Measurements from ENCODE around the gene MRPS22.
"Not testable (repeated sequence)": the region's sequence is repeated elsewhere in the genome, so short reads cannot be mapped to it uniquely, and the experiment has no call there.

The MRPS22 gene

DNA sequence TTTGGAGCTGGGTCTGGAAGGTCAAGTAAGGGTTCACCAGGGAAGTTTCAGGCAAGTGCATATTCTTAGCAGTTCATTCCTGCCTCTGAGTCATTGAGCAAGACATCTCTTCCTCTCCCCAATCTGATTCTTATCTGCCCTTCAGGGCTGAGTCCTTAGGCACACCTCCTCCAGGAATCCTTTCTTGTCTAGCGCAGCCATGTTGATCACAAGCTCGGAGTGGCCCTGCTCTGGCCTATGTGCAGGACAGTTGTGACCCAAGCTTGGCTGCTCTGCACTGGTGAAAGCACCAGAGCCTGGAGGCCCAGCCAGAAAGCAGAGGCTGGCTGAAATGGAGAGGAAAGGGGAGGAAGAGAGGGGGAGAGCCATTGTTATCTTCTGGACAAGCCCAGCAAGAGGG is 30.9 kb upstream of the MRPS22 start:
- no peak for DNase-seq

DNA sequence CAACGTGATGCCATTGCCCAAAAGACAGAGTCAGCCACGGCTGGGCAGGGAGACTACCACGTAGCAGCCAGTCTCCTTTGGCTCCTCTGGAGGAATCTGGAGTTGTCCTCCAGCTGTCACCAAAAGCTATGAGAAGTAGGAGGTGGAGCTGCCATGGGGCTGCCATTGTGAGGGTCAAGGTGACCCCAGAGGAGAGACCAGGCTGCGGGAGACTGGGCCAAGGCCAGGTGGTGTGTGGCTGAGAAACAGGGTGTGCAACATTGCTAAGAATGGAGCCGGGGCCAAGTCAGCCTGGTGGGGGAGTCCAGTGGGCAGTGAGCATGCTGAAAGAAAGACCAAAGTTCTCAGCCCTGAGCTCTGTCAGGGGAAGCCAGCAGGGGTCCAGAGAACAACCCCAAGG is 29.9 kb upstream of the MRPS22 start:
- no peak for DNase-seq

DNA sequence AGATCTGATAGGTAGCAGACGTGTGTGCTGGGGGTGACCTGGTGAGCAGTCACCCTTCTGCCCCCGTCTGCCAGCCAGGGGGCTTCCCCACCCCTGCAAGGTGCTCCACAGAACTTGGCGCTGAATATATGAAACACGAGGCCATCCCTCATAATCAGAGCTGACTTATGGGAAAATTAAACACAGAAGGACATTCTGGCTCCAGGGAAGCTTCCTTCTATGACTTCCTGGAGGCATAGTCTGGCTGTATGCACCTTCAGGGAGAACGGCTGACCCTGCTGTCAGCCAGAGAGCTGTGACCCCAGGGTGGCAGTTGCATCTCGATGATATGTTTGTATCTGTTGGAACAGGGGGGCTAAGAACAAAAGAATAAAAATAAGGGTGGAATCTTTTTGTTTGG is 26.6 kb upstream of the MRPS22 start:
- DNase-seq, result no peak

DNA sequence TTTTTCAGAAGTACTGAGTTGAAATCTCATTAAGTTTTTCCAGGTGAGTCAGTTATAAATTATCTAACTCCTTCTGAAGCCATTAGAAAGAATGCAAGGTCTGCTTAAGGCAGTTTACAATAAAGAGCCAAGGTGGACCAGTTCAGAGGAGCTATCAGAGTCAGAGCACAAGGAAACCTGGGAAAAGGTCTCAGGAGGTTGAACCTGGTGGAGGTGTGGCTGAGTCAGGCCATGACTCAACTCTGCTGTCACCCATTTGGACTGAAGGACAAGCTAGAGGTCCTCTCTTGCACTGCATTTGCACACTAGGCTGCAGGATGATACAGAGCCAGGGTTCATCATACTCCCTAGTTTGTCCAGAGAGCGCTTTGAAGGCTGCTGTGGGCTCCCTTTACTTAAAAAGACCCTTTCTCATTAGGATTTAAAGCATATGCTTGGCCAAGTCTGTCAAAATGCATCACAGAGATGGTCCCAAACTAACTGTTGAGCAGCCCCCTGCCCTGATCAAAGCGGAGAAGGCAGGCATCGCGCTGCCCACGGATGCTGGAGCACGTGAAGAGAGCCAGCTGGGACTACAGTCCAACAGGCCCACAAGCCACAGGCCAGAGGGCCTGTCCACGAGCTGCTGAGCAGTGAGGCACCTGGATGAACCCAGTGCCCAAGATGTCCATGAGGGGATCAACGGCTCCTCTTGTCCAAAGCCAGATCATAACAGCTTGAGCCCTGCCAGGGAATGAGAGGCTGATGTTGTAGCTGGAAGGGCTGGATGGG is 26.0 kb upstream of the MRPS22 start:
- no peak for DNase-seq

DNA sequence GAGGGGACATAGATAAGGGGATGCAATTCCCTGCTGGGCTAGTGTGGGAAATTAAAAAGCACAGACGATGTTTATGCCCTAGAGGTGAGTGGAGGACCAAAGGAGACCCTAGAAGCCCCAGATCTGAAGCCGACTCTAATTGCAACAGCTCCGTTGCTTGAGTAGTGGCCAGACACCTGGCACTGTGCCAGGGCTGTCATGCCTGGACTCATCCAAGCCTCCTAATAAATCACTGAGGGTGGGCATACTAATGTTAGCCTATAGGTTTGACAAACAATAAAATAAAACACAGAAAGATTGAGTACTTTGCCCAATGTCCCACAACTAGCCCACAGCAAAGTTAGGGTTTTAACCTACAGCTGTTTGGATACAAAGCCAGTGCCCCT is 25.4 kb upstream of the MRPS22 start:
- no peak for DNase-seq

DNA sequence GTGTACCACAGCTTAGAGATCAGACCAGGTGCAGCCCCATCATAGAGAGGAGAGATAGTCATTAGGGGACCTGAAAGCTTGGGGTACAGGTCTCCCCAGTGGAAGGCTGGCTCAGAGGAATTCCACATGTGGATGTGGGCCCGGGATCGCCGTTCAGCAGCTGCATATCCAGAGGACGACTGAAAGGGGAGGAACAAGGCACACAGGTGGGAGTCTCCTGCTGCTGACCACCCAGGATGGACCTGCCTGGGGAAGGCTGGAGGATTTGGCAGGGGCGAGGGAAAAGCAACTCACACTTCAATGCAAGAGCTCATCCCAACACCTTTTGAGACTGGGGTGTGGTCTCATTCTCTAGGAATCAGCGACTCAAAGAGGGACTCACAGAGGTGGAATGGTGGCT is 25.0 kb upstream of the MRPS22 start:
- DNase-seq, result no peak

DNA sequence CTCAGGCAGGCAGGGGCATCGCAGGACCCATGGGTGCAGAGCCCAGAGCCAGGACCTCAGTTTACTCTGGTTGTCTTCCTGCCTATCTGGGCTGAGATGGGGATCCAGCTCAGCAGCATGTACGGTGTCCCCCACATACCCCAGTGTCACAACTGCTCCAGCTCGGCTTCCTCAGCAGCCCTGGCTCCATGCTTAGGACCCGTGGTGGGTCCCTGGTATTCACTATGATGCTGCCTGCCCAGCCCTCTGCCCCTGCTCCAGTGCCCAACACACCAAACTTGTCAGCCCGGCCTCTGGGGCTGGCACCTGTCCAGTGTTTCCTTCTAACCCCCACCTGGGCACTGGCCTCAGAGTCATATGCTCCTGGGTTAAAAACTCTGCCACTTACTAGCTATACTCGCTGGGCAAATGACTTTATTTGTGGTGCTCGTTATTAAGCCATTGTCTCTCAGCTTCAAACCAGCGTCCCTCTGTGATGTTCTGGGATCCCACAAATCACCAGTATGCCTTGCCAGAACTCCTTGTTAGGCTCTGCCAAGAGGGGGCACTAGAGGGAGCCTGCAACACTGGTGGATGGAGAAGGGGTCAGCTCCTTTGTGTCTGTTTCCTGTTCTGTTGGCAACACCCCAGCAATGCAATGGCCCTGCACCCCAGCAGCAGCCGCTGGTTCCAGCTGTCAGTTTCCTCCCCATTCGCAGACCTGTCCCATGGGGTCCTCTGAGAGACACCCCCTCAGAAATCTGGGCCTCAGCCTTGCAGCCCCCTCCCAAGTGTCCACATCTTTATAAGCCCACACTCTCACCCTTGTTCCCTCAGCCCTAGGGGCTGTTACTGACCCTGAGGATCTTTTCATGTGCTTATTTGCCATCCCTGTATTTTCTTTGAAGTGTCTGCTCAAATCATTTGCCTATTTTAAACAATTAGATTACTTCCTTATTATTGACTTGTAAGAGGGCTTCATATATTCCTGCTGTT is 24.1 kb upstream of the MRPS22 start:
- DNase-seq, result no peak

DNA sequence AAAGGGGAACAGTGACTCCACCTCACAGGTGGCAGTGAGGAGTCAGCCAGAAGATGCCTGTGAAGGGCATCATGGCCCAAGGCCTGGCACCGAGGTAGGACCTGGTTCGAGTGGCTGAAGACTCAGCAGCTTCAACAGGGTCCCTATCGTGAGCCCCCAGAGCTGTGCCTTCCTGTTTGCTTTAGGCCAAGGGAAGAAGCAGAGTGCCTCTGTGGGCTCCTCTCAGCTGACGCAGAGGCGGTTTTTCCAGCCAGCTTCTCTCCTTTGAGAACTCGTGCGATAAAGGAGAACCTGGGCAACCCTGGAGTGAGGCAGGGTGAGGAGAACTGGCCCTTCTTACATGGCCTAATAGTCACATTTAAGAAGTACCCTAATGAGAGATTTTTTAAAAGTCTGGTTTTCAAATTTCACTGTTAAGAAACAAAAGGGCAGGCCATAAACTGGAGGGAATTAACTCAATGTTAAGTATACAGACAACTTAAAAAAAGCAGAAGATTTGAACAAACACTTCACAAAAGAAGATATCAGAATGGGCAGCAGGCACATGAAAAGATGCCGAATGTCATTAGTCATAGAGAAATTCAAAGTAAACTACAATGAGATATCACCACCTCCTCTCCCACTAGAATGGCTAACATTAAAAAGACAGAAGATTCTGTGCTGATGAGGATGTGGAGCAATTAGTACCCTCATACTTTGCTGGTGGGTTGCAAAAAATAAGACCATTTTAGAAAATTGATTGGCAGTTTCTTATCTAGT is 23.1 kb upstream of the MRPS22 start:
- no peak for DNase-seq

DNA sequence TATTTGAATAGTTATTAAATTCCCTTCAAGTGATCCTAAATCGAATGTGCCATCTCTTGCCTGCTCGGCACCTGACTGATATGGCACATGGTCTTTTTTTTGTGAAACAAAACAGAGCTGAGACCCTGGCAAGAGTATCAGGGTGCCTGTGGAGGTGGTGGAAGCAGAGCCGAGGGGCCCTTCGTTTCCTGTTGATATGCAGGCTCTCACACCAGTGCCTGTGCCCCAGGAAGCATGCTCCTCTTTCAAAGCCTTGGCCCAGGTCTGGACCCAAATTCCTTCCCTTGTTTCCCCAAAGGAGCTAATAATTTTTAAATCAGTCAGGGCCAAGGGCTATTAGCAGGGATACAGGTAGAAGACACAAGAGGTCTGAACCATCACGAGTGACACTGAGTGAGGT is 21.5 kb upstream of the MRPS22 start:
- no peak for DNase-seq

DNA sequence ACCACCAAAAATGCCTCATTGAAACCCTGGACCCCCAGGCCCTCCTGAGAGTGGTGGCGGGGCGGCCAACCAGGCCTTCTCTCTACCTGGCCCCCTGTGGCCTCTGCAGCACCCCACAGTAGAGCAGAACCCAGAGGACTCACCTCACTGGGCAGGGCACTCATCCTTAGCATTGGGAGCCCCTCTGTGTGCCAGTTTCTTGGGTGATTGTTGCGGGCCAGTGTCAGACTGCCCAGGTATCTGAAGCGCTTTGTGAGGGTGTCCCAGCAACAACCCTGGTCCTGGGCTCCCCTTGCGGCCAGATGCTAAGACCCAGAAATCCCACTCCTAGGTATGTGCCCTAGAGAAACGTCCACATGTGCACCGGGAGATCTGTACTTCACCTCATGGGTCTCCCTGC is 20.7 kb upstream of the MRPS22 start:
- no peak for DNase-seq

DNA sequence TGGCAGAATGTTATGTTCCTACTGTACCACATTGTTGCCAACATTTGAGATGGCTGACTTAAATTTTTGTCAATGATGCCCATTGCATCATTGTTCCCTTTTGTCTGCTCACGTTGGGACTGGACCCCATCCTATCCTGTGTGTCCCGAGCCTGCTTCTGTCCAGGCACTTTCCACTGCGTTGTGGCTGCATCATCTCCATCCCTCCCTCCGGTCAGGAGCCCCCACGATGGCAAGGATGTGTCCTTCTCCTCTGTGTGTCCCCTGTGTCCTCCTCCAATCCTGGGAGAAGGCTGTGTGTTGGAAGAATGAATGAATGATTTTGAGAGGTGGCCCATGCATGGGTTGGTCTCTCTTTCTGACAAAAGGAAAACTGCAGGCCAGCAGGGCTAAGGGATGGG is 19.4 kb upstream of the MRPS22 start:
- DNase-seq, result no peak

DNA sequence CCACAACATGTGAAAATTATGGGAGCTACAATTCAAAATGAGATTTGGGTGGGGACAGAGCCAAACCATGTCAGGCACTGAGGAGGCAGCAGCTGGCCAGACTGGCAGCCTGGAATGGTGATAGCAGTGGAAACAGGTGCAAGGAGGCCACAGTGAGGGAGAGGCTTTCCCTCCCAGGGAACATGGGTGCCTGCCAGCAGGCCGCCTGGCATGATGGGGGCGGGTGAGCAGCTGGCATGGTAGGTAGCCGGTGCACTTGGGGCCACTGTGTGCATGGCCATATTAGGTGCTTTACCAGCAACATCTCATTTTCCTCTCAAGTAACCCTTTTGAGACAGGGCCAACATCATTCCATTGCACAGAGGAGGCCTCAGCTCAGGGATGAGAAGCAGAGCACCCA is 18.3 kb upstream of the MRPS22 start:
- DNase-seq, result no peak

DNA sequence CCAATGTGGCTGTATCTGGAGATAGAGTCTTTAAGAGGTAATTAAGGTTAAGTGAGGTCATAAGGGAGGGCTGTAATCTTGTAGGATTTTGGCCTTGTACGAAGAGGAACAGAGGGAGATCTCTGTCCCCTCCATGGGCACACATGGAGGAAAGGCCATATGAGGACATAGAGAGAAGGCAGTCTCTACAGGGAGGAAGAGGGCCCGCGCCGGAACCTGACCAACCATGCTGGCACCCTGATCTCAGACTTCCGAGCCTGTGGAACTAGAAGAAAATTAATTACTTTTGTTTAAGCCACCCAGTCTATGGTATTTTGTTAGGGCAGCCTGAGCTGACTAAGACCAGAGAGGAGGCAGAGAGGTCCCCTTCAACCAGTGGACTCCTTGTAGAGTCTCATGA is 17.7 kb upstream of the MRPS22 start:
- DNase-seq, result no peak

DNA sequence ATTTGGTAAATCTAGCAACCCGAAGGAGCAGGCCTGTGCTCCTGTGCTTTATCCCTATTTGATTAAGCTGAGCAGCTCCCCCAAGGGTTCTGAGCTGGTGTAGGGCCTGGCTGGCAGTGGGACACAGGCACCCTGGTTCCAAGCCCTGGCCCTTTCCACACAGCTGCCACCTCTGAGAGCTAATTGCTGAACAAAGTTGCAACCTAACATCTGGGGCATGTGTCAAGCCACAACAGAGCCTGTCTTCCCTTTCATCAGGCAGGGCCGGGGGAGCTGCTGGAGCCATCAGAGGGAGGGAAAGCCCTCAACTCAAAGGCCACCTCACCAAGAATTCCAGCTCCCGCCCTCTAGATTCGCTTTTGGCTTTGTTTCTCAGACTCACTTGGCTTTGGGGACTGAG is 17.1 kb upstream of the MRPS22 start:
- no peak for DNase-seq

DNA sequence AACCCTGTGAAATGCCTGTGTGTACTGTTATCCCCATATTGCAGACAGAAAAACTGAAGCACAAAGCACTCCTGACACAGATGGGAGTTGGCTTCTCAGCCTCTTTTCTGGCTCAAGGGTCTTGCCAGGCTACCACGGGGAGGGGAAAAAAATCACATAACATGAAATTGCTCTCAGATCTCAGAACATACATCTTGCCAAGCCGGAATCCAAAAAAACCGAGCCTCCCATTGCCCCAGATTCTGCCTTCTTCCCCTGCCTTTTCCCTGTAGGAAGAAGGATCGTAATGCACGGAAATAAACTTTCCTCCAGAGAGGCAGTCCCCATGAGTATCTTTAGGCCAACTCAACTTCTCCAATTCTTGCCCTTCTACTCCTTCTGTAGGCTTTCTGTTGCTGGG is 16.6 kb upstream of the MRPS22 start:
- DNase-seq, result no peak

DNA sequence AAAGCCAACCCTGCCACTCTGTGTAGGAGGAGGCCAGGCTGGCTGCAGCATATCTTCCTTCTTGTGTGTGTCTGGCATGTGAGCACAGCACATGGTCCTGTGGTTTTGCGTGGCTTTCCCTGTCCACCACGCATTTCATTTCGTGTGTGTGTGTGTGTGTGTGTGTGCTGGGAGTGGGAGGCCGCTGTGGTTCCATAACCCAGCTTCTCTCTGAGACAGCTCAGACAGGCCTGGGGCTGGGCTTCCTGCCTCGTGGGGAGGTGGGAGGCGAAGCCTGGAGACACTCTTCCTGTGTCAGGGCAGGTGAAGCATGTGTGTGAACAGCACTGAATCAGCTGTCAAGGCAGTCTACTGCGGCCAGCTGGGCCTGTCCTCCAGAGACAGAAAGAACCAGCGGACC is 16.0 kb upstream of the MRPS22 start:
- no peak for DNase-seq

DNA sequence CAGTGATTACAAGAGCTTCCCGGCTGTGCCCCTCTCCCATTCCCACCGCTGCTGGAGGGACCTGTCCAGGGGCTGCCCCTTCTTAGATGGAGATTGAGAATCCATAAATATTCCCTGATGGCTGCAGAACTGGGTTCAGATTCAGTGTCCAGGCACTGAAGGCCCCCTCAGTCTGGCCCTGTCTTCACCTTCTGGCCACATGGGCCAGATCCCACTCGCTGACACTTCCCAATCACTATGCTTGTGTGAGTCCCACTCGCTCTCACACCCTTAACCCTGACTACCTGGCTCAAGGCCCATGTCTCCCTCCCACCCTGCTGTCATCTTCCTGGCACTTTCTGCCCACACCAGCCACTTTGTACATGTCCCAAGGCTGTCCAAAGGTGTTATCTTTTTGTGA is 15.5 kb upstream of the MRPS22 start:
- no peak for DNase-seq

DNA sequence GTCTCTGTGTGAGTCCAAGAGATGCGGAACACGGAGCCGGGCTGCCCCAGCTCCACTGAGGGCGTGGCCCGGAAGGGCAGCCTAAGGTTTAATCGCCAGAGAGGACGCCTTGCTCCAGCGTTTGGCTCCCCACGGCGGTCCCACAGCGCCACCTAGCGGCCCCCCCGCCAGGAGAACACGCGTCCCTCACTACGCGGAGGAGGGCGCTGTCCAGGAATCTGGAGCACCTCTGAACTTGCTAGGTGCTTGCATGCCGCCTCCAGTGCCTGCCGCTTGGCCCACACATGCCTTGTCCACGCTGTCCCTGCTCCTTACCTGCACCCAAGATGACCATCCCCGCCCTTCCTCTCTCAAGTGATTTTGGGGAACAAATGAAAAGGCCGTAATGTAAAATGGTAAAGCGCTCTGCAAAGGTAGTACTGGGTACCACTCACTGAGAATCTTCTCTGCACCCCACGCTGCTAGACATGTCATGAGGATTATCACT is 14.4 kb upstream of the MRPS22 start:
- peak; percentile 86 for DNase-seq

DNA sequence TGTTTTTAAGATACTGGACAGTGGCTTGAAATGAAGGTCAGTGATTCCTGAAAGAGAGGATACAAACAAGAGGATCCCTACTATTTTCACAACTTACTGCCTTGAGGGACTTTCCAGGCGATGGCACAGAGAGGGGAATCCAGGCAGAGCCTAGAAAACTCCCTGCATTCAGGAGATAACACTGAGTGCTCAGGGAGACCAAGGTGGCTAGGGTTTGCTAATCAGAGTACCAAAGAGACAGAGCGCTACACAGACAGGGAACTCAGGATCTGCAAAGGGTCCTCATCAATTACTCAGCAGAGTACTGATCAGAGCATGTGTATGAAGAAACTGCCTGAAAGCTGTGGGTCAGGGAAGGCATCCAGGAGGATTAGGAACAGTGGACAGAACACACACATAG is 11.7 kb upstream of the MRPS22 start:
- no peak for DNase-seq

DNA sequence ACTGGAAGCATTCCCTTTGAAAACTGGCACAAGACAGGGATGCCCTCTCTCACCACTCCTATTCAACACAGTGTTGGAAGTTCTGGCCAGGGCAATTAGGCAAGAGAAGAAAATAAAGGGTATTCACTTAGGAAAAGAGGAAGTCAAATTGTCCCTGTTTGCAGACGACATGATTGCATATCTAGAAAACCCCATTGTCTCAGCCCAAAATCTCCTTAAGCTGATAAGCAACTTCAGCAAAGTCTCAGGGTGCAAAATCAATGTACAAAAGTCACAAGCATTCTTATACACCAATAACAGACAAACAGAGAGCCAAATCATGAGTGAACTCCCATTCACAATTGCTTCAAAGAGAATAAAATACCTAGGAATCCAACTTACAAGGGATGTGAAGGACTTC is 9.1 kb upstream of the MRPS22 start:
- not testable (repeated sequence) for DNase-seq

DNA sequence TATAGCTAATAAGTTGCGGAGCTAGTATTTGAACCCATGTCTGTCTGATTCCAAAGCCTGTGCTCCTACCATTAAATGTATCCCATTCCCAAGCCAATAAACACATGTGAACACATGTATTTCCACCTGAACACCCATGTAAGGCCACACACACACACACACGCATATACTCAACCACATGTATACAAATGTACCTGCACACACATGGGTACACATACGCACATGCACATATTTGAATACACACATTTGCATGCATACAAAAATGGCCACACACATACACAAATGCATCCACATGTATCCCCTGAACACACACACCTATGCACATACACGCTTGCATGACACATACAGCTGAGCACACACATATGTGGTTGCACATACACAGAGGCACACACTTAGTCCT is 5.4 kb upstream of the MRPS22 start:
- DNase-seq, result no peak

DNA sequence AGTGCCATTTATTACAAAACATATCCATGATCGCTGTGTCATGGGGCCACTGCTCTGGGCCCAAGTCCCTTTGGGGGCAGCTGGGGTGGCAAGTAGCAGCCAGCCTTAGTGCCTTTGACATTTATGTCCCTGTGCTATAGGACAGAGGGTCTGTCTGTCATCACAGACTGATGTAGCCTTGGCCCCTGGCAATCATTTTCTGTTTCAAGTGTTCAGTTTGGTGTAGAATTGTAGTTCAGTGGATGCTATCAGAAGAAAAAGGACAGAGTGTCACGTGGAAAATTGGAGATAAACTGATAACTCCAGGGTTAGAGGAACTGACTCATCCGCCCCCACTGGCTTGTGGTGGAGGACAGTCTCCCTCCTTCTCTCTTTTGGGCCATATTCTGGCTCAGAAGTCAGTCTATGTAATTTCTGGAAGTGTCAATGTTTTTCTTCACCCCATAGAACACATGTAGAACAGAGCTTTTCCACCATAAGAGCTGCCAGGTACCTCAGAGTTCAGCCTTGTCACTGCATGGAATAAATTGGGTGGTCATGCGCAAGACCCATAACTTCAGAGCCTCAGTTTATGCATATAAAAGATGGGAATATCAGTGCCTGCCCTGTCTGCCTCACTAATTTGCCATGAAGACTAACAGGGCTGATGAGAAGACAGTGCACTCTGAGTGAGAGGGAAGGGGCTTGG is 4.5 kb upstream of the MRPS22 start:
- DNase-seq, result no peak

DNA sequence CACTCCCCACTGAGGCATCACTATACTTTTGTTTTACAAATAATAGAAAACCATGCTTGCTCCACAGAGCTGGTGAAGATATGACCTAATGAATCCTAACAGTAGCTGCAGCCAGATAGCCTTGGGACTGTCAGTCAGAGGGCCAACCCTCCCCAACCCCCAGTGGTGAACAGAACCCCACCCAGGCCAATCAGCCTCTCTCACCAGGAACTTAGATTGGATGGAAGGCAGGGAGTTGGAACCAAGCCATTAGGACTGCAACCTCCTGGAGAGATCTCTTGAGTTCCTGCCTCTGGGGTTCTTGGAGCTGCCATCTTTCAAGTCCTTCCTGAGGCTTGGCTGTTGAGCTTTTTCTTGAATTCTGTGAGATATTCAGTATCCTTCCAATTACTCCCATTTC is 3.0 kb upstream of the MRPS22 start:
- DNase-seq, result no peak
